Measurements from ENCODE around the gene LIMS1. TPM values are rescaled to one million over a fixed set of nuclear protein-coding genes. Genes with fewer than 3 reads are reported as not detected.
"Not testable (repeated sequence)": the region's sequence is repeated elsewhere in the genome, so short reads cannot be mapped to it uniquely, and the experiment has no call there.

The LIMS1 gene
- polyA plus RNA-seq, 3 donors = 44.0 to 130 (median 124) TPM

DNA sequence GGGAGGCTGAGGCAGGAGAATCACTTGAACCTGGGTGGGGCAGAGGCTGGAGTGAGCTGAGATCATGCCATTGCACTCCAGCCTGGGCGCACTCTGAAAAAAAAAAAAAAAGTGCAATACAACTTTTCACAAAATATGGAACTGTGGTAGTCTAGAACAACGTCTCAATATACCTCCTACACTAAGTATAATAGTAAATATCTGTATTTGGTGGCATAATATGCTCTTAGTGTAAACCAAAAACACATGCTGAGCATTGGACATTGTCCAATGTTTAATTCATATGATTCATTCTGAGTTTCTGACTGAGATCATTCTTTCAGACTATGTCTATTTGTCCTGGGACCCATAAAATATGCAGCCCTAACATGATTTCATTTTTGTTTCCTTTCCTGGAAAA, 19.8 kb upstream of the LIMS1 start:
- H3K27me3 ChIP-seq (ENCODE audit: control insufficient read depth in 2 of 2, insufficient read depth in 2 of 2, low read length in 2 of 2); H3K36me3 Mint-ChIP-seq; H3K4me3 ChIP-seq (replicated peaks in 1 of 3; ENCODE audit: low read depth in 2 of 3, low read length in 3 of 3); H3K4me1 ChIP-seq (ENCODE audit: control insufficient read depth in 1 of 2, insufficient read depth in 2 of 2, low read length in 2 of 2); H3K9ac ChIP-seq (ENCODE audit: insufficient read depth, low read length, poor library complexity, severe bottlenecking); H3K4me2 ChIP-seq (replicated peaks; ENCODE audit: extremely low read depth, low read length, poor library complexity, severe bottlenecking); H3K9me3 ChIP-seq (replicated peaks in 1 of 2; ENCODE audit: control insufficient read depth in 1 of 2, insufficient read depth in 1 of 2, low read length in 2 of 2); H3K4me3 Mint-ChIP-seq; H4K20me1 ChIP-seq (ENCODE audit: insufficient read depth, low read length); H2AFZ ChIP-seq (ENCODE audit: insufficient read depth, low read depth, low read length, poor library complexity, severe bottlenecking); H3K79me2 ChIP-seq (ENCODE audit: insufficient read depth, low read length); H3K4me1 Mint-ChIP-seq; intact Hi-C loops (cut with micrococcal nuclease); H3K36me3 ChIP-seq (replicated peaks in 1 of 2; ENCODE audit: control insufficient read depth in 1 of 2, insufficient read depth in 2 of 2, low read length in 2 of 2); H3K27me3 Mint-ChIP-seq (ENCODE audit: low read depth in 3 of 3); DNase-seq; H3K27ac ChIP-seq (ENCODE audit: low read depth in 1 of 2, low read length in 2 of 2); H3K27ac Mint-ChIP-seq: not testable (repeated sequence)
- WGBS (ENCODE audit: insufficient coverage) = no CpG with 5 or more reads among the region's 2 CpGs
- peaks cover 3 to 19% (median 8%) of the 10 kb centered on the region in 7 donors for H3K9me3 Mint-ChIP-seq

- intact Hi-C loops (cut with micrococcal nuclease); H3K36me3 ChIP-seq (replicated peaks in 1 of 2; ENCODE audit: control insufficient read depth in 1 of 2, insufficient read depth in 2 of 2, low read length in 2 of 2); H3K4me1 Mint-ChIP-seq; H3K4me2 ChIP-seq (replicated peaks; ENCODE audit: extremely low read depth, low read length, poor library complexity, severe bottlenecking); H3K9me3 Mint-ChIP-seq; H3K9ac ChIP-seq (ENCODE audit: insufficient read depth, low read length, poor library complexity, severe bottlenecking); H3K27ac ChIP-seq (ENCODE audit: low read depth in 1 of 2, low read length in 2 of 2); DNase-seq; H3K4me1 ChIP-seq (ENCODE audit: control insufficient read depth in 1 of 2, insufficient read depth in 2 of 2, low read length in 2 of 2); H3K4me3 ChIP-seq (replicated peaks in 1 of 3; ENCODE audit: low read depth in 2 of 3, low read length in 3 of 3); H3K9me3 ChIP-seq (replicated peaks in 1 of 2; ENCODE audit: control insufficient read depth in 1 of 2, insufficient read depth in 1 of 2, low read length in 2 of 2); H3K4me3 Mint-ChIP-seq; H2AFZ ChIP-seq (ENCODE audit: insufficient read depth, low read depth, low read length, poor library complexity, severe bottlenecking); H3K27me3 Mint-ChIP-seq (ENCODE audit: low read depth in 3 of 3); H4K20me1 ChIP-seq (ENCODE audit: insufficient read depth, low read length); H3K27me3 ChIP-seq (ENCODE audit: control insufficient read depth in 2 of 2, insufficient read depth in 2 of 2, low read length in 2 of 2); H3K79me2 ChIP-seq (ENCODE audit: insufficient read depth, low read length); H3K36me3 Mint-ChIP-seq: not testable (repeated sequence)
- peak overlapping the region in 1 of 7 donors; percentile 5 for H3K27ac Mint-ChIP-seq
- WGBS (ENCODE audit: insufficient coverage) = no CpG with 5 or more reads among the region's 6 CpGs
These were observed 9.6 kb upstream of the LIMS1 start for GRCh38 chr2:108524688-108525087.

GRCh38 chr2:108525258-108525657, 9.0 kb upstream of the LIMS1 start:
- H2AFZ ChIP-seq (ENCODE audit: insufficient read depth, low read depth, low read length, poor library complexity, severe bottlenecking); H3K4me1 ChIP-seq (ENCODE audit: control insufficient read depth in 1 of 2, insufficient read depth in 2 of 2, low read length in 2 of 2); H3K27me3 ChIP-seq (ENCODE audit: control insufficient read depth in 2 of 2, insufficient read depth in 2 of 2, low read length in 2 of 2); H3K4me3 Mint-ChIP-seq; H3K4me2 ChIP-seq (replicated peaks; ENCODE audit: extremely low read depth, low read length, poor library complexity, severe bottlenecking); H3K4me1 Mint-ChIP-seq; H3K9me3 Mint-ChIP-seq; H3K27me3 Mint-ChIP-seq (ENCODE audit: low read depth in 3 of 3); H3K9ac ChIP-seq (ENCODE audit: insufficient read depth, low read length, poor library complexity, severe bottlenecking); H3K79me2 ChIP-seq (ENCODE audit: insufficient read depth, low read length); H3K36me3 Mint-ChIP-seq; intact Hi-C loops (cut with micrococcal nuclease); H3K9me3 ChIP-seq (replicated peaks in 1 of 2; ENCODE audit: control insufficient read depth in 1 of 2, insufficient read depth in 1 of 2, low read length in 2 of 2); H3K27ac ChIP-seq (ENCODE audit: low read depth in 1 of 2, low read length in 2 of 2); H4K20me1 ChIP-seq (ENCODE audit: insufficient read depth, low read length); H3K36me3 ChIP-seq (replicated peaks in 1 of 2; ENCODE audit: control insufficient read depth in 1 of 2, insufficient read depth in 2 of 2, low read length in 2 of 2); DNase-seq; H3K4me3 ChIP-seq (replicated peaks in 1 of 3; ENCODE audit: low read depth in 2 of 3, low read length in 3 of 3): not testable (repeated sequence)
- H3K27ac Mint-ChIP-seq = peak overlapping the region in 4 of 7 donors; percentile 22 to 80 (median 50)

All from CD14-positive monocyte (primary cell).